Skin epidermis (tissue), 12 donors: ENCODE data around the gene CEP63.

Experiments
- H3K27ac ChIP-seq, 21 experiments: fragments of 200-600 bp; sonication (generic) in 11 of 21; one replicate each; pipeline ENCODE4 v1.5.0; 2020; ENCODE audit warnings: mild to moderate bottlenecking in 3 of 21, inconsistent platforms in 2 of 21, moderate library complexity in 2 of 21
- H3K4me3 ChIP-seq, 7 experiments: fragments of 200-600 bp; sonication (generic) in 2 of 7; one replicate each; pipeline ENCODE4 v1.5.0; 2020; ENCODE audit warnings: inconsistent platforms in 2 of 7, mild to moderate bottlenecking in 2 of 7, moderate library complexity in 1 of 7

CEP63 gene

GRCh38 chr3:134619884-134620445, 134.1 kb downstream of the CEP63 start:
- Histone ChIP-seq H3K27ac (no peak overlapping the region), H3K4me3 (no peak overlapping the region)

GRCh38 chr3:134620476-134621115, 134.7 kb downstream of the CEP63 start:
- Histone ChIP-seq H3K4me3 (no peak overlapping the region), H3K27ac (no peak overlapping the region)

GRCh38 chr3:134621854-134622253, 136.0 kb downstream of the CEP63 start:
- no peak overlapping the region for H3K4me3 ChIP-seq
- no peak overlapping the region for H3K27ac ChIP-seq

DNA sequence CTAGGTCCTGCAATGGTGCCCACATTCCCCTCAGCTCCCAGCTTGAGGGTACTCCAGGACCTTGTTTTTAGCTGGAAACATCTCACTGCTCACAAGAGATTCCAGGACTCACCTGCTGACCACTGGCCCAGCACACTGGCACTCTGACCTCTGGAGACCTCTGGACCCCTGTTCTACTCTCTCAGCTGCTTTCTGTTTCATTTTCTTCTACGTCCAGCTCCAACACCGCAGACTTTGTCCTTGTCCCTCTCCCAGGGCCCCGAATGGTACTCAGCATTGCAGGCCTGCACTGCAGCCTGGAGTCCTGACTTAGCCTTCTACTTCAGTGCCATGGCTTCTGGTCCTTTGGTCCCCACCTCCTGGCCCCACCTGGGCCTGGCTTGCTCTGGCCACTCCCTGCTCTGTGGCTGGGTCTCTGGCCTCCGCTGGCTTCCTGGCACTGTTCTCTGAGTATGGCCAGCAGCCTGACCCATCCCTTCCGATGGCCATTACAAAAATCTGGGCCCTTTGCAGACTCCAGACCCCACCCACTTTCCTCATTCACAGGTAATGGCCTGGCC, 137.0 kb downstream of the CEP63 start:
- H3K27ac ChIP-seq: no peak overlapping the region
- no peak overlapping the region for H3K4me3 ChIP-seq

GRCh38 chr3:134623615-134624245, 137.9 kb downstream of the CEP63 start:
- Histone ChIP-seq H3K4me3 (no peak overlapping the region), H3K27ac (no peak overlapping the region)
